ENCODE results near the gene CLASP2.

CLASP2 gene

GRCh38 chr3:33634262-33634661 is 83.8 kb downstream of the CLASP2 start:
- TF ChIP-seq GATA2 (IDR thresholded peaks at IDR 0.05; ENCODE audit: low read depth, low read length), result no peak
- no peak for TF ChIP-seq GATA3 (IDR thresholded peaks at IDR 0.05; ENCODE audit: low read depth, low read length)

GRCh38 chr3:33629219-33629618 is 88.8 kb downstream of the CLASP2 start:
- TF ChIP-seq GATA3 (IDR thresholded peaks at IDR 0.05; ENCODE audit: low read depth, low read length) (no peak), GATA2 (IDR thresholded peaks at IDR 0.05; ENCODE audit: low read depth, low read length) (no peak)

- TF ChIP-seq GATA2 (IDR thresholded peaks at IDR 0.05; ENCODE audit: low read depth, low read length) (no peak), GATA3 (IDR thresholded peaks at IDR 0.05; ENCODE audit: low read depth, low read length) (no peak)
Observed at GRCh38 chr3:33624756-33625155, 93.3 kb downstream of the CLASP2 start.

- TF ChIP-seq GATA3 (IDR thresholded peaks at IDR 0.05; ENCODE audit: low read depth, low read length), result no peak
- no peak for TF ChIP-seq GATA2 (IDR thresholded peaks at IDR 0.05; ENCODE audit: low read depth, low read length)
Observed at GRCh38 chr3:33613041-33613440, 105.0 kb downstream of the CLASP2 start.

GRCh38 chr3:33612607-33613006 is 105.4 kb downstream of the CLASP2 start:
- TF ChIP-seq GATA3 (IDR thresholded peaks at IDR 0.05; ENCODE audit: low read depth, low read length), result no peak
- TF ChIP-seq GATA2 (IDR thresholded peaks at IDR 0.05; ENCODE audit: low read depth, low read length), result no peak

- TF ChIP-seq GATA3 (IDR thresholded peaks at IDR 0.05; ENCODE audit: low read depth, low read length) (no peak), GATA2 (IDR thresholded peaks at IDR 0.05; ENCODE audit: low read depth, low read length) (no peak)
Observed at GRCh38 chr3:33602829-33603228, 115.2 kb downstream of the CLASP2 start.

GRCh38 chr3:33597257-33597689 is 120.8 kb downstream of the CLASP2 start:
- TF ChIP-seq GATA2 (IDR thresholded peaks at IDR 0.05; ENCODE audit: low read depth, low read length) (no peak), GATA3 (IDR thresholded peaks at IDR 0.05; ENCODE audit: low read depth, low read length) (no peak)

- no peak for TF ChIP-seq GATA3 (IDR thresholded peaks at IDR 0.05; ENCODE audit: low read depth, low read length)
- TF ChIP-seq GATA2 (IDR thresholded peaks at IDR 0.05; ENCODE audit: low read depth, low read length), result no peak
Observed at GRCh38 chr3:33592999-33593398, 125.1 kb downstream of the CLASP2 start.

- no peak for TF ChIP-seq GATA3 (IDR thresholded peaks at IDR 0.05; ENCODE audit: low read depth, low read length)
- TF ChIP-seq GATA2 (IDR thresholded peaks at IDR 0.05; ENCODE audit: low read depth, low read length), result no peak
Observed at GRCh38 chr3:33590541-33590940, 127.5 kb downstream of the CLASP2 start.

GRCh38 chr3:33586402-33586801 is 131.7 kb downstream of the CLASP2 start:
- TF ChIP-seq GATA3 (IDR thresholded peaks at IDR 0.05; ENCODE audit: low read depth, low read length) (no peak), GATA2 (IDR thresholded peaks at IDR 0.05; ENCODE audit: low read depth, low read length) (no peak)

GRCh38 chr3:33582234-33582633 is 135.8 kb downstream of the CLASP2 start:
- no peak for TF ChIP-seq GATA2 (IDR thresholded peaks at IDR 0.05; ENCODE audit: low read depth, low read length)
- no peak for TF ChIP-seq GATA3 (IDR thresholded peaks at IDR 0.05; ENCODE audit: low read depth, low read length)

GRCh38 chr3:33581666-33582065 is 136.4 kb downstream of the CLASP2 start:
- TF ChIP-seq GATA3 (IDR thresholded peaks at IDR 0.05; ENCODE audit: low read depth, low read length), result no peak
- TF ChIP-seq GATA2 (IDR thresholded peaks at IDR 0.05; ENCODE audit: low read depth, low read length), result no peak

GRCh38 chr3:33579840-33580239 is 138.2 kb downstream of the CLASP2 start:
- TF ChIP-seq GATA3 (IDR thresholded peaks at IDR 0.05; ENCODE audit: low read depth, low read length) (no peak), GATA2 (IDR thresholded peaks at IDR 0.05; ENCODE audit: low read depth, low read length) (no peak)

- TF ChIP-seq GATA3 (IDR thresholded peaks at IDR 0.05; ENCODE audit: low read depth, low read length), result no peak
- no peak for TF ChIP-seq GATA2 (IDR thresholded peaks at IDR 0.05; ENCODE audit: low read depth, low read length)
Observed at GRCh38 chr3:33579178-33579510, 138.9 kb downstream of the CLASP2 start.

GRCh38 chr3:33578325-33579177 is 139.5 kb downstream of the CLASP2 start:
- no peak for TF ChIP-seq GATA3 (IDR thresholded peaks at IDR 0.05; ENCODE audit: low read depth, low read length)
